Stimulated activated CD4-positive, alpha-beta T cell treated with anti-CD3 and anti-CD28 coated beads, Interleukin-2, amount 100 ng/mL, for 24 hours (primary cell): Measurements from ENCODE around the gene TLR6.

Source experiments
- DNase-seq, 2 donors: peaks; one replicate each; pipeline ENCODE4 v3.0.0-alpha.2; 2020

The TLR6 gene

GRCh38 chr4:38856524-38857337 lies at the start of gene TLR6:
Gene TLR6 (minus strand): TSS chr4:38856817. CDS start chr4:38829473, 27,344 bp downstream.
- peak; percentile 67 to 79 for DNase-seq

- no peak for DNase-seq
These were observed 49.2 kb upstream of the TLR6 start for GRCh38 chr4:38905652-38906385.

- DNase-seq, result no peak
These were observed 48.1 kb upstream of the TLR6 start for GRCh38 chr4:38904682-38905081.

- DNase-seq, result no peak
These were observed 47.6 kb upstream of the TLR6 start for GRCh38 chr4:38904090-38904666.

- DNase-seq, result no peak
These were observed 46.1 kb upstream of the TLR6 start for GRCh38 chr4:38902695-38903094.

- DNase-seq, result no peak
These were observed 45.6 kb upstream of the TLR6 start for GRCh38 chr4:38902221-38902620.

GRCh38 chr4:38898245-38898644 lies 41.6 kb upstream of the TLR6 start:
- no peak for DNase-seq

- DNase-seq, result no peak
These were observed 40.3 kb upstream of the TLR6 start for GRCh38 chr4:38896940-38897339.

- no peak for DNase-seq
These were observed 37.8 kb upstream of the TLR6 start for GRCh38 chr4:38894322-38894982.

- DNase-seq, result no peak
These were observed 34.7 kb upstream of the TLR6 start for GRCh38 chr4:38891051-38891983.

GRCh38 chr4:38889143-38889542 lies 32.5 kb upstream of the TLR6 start:
- no peak for DNase-seq

GRCh38 chr4:38884254-38884653 lies 27.6 kb upstream of the TLR6 start:
- no peak for DNase-seq

- no peak for DNase-seq
These were observed 20.0 kb upstream of the TLR6 start for GRCh38 chr4:38876636-38877035.

- DNase-seq, result no peak
These were observed 16.8 kb upstream of the TLR6 start for GRCh38 chr4:38873290-38873944.

GRCh38 chr4:38872620-38873019 lies 16.0 kb upstream of the TLR6 start:
- no peak for DNase-seq

- no peak for DNase-seq
These were observed 15.0 kb upstream of the TLR6 start for GRCh38 chr4:38871593-38871992.

GRCh38 chr4:38870098-38870808 lies 13.6 kb upstream of the TLR6 start:
- no peak for DNase-seq

GRCh38 chr4:38869511-38869910 lies 12.9 kb upstream of the TLR6 start:
- DNase-seq, result no peak

GRCh38 chr4:38868059-38868960 lies 11.7 kb upstream of the TLR6 start:
- no peak for DNase-seq
